GM21576 (cell line): ENCODE measurements around the gene LSAMP.
"Not testable (repeated sequence)": the region's sequence is repeated elsewhere in the genome, so short reads cannot be mapped to it uniquely, and the experiment has no call there.

Experiments used
- ATAC-seq: cut with Tn5 transposase; IDR thresholded peaks from one replicate; pipeline ENCODE4 v1.9.1; 2021; ENCODE audit warnings: mild to moderate bottlenecking, moderate library complexity; ENCODE audit not compliant: unreplicated experiment

LSAMP gene

DNA sequence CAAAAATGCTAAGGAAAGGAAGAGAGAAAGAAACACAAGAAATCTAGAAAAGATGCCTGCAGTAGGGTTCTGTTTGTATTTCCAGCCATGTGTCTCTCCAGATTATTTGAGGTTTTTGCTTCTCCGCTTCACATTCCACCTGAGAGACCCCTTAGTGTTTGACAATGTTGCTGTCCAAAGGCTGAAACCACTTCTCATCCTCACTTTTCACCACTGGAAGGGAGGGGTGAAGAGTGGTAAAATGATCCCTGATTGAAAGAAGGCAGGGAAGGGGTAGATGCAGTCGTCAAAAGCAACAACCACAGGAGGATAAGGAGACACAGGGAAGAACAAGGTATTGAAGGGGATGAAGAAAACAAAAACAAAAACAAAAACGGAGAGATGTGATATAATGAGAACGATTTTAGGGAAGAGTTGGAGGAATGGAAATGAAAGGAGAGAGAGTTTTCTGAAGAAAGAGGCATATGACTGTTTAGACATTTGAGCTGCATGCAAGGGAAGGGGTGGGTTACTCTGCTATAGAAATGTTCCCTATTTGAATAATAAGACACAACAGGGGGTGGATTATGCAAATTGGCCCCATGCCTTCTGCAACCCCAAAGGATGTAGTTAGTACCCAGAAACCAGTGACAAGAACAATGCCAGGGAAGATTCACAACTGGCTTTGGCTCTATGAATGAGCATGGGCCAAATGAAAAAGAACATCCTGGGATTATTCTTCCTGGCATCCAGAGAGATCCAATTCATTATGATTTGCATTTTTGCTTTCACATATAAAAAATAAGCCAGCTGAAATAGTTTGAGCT lies 586.1 kb downstream of the LSAMP start:
- ATAC-seq = no peak

- no peak for ATAC-seq
Observed at GRCh38 chr3:115857518-115858136, 587.7 kb downstream of the LSAMP start.

DNA sequence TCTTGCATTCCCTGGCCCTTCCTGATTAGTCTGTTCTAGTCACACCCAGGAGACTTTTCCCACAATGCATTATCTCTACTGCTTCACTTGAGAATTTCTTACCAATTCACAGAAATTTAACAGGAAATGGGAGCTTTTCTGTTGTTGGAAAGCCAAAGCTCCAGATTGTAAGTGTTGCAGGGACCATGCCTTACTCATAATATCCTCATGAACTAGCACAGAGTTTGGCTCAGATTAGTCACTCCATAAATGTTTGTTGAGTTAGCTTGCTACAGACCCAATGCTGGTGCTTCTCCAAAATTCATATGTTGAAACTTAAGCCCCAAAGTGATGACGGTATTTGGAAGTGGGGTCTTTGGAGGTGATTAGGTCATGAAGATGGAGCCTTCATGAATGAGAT lies 589.4 kb downstream of the LSAMP start:
- ATAC-seq = no peak

DNA sequence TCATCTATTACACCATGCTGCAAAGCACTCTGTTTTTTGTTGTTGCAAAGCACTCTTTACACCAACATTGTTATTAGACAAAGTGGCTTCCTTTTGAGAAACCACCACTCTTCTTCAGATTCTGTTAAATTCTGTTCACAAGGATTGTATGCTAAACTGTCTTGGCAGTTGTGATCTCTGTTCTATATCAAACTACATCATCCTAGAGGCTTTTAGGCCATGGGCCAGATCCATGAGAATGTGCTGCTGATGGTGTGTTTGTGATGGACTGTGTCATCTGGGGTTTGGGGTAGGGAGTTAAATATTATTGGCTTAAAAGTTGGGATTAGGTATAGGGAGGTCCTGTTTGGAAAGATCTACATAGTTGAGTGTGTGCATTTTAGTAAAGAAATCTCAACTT lies 592.2 kb downstream of the LSAMP start:
- ATAC-seq = no peak

- no peak for ATAC-seq
Observed at GRCh38 chr3:115852278-115852677, 593.0 kb downstream of the LSAMP start.

DNA sequence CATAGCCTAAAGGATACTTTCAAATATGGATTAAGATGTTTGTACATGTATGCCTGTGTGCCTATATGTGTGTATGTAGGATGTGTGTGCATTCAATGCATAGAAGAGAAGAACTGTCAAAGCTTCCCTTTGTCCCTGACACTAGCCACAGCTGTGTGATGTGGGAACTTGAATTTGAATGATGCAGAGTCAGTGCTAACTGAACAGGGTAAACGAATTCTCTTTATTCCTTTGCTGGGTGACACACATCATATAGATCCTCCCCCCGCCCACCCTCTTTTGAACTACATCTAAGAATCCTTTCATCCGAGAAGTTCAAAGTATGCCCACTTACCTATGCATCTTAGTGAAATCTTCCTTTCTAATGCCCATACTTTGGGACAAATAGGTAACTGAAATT lies 593.7 kb downstream of the LSAMP start:
- no peak for ATAC-seq

DNA sequence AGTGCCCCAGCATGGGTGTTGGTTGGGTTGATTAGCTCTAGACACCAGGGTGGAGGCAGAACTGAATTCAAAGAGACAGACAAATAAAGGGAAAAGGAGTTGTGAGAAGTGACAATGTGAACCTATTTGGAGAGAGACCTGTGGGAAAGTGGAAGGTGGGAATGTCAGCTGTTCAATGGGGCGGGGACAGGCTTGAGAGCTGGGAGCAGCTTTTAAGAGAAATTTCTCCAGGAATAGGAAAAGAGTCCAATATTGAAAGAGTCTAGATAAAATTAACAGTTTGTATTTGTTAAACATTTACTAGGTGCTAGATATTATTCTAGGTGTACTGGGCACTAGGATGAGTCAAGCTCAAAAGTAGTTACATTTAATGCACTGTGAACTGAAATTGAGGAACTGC lies 596.6 kb downstream of the LSAMP start:
- ATAC-seq = no peak

GRCh38 chr3:115845986-115846385 lies 599.3 kb downstream of the LSAMP start:
- ATAC-seq = no peak

GRCh38 chr3:115844729-115845128 lies 600.6 kb downstream of the LSAMP start:
- not testable (repeated sequence) for ATAC-seq

DNA sequence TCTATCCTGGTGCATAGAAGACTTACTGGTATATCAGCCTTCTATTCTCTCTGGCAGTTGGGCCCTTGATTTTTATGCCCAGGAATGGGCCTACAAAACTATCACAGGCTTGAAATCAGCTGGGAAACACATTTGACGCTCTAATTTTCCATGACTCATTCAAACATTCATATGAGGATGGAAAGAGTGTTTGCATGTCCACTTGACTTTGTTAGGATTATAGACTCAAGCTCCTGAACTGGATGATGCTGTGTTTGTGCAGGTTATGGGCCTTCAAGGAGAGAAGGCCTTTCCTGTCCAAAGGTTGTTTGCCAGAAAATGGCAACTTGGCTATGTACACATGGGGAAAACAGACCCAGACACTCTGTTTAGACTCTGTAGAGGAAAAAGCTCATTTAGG lies 602.1 kb downstream of the LSAMP start:
- ATAC-seq = no peak

- no peak for ATAC-seq
Observed at GRCh38 chr3:115839246-115839645, 606.0 kb downstream of the LSAMP start.

- no peak for ATAC-seq
Observed at GRCh38 chr3:115838786-115839185, 606.5 kb downstream of the LSAMP start.

GRCh38 chr3:115836944-115837343 lies 608.3 kb downstream of the LSAMP start:
- no peak for ATAC-seq

DNA sequence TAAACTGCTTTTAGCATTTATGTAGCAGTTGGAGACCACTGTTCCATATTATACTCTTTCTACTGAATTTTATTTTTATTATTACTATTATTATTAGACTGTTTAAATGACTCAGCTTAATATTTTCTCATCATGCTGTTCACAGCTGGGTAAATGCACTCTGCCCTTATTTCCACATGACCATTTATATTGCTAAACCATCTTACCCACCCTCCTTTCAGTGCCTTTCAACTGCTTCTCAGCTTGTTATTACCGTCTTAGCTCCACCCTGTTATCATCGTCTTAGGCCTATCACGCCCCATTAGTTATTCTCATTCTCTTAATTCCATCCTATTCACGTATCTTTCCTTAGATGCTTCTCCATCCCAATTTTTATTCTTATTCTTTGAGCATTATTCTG lies 609.3 kb downstream of the LSAMP start:
- ATAC-seq = no peak

- no peak for ATAC-seq
Observed at GRCh38 chr3:115834068-115834467, 611.2 kb downstream of the LSAMP start.

GRCh38 chr3:115833074-115833473 lies 612.2 kb downstream of the LSAMP start:
- ATAC-seq = no peak

DNA sequence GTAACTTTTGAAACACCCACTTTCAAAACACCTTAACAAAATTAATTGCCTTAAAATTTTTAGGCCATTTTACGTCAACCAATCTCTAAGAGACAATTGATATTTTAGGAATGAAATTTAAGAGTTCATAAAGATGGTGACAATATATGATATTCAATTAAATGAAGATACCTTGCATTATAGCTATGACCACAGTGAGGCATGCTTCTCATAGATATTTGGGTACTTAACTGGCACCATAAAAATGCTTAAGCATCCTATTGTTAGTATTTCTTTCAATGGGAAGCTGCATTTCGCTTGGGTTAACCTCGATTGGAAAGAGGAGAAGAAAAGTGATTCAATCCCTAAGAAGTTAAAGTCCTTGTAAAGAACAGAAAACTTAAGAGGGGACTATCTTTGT lies 613.0 kb downstream of the LSAMP start:
- ATAC-seq = no peak

- no peak for ATAC-seq
Observed at GRCh38 chr3:115831864-115832263, 613.4 kb downstream of the LSAMP start.

DNA sequence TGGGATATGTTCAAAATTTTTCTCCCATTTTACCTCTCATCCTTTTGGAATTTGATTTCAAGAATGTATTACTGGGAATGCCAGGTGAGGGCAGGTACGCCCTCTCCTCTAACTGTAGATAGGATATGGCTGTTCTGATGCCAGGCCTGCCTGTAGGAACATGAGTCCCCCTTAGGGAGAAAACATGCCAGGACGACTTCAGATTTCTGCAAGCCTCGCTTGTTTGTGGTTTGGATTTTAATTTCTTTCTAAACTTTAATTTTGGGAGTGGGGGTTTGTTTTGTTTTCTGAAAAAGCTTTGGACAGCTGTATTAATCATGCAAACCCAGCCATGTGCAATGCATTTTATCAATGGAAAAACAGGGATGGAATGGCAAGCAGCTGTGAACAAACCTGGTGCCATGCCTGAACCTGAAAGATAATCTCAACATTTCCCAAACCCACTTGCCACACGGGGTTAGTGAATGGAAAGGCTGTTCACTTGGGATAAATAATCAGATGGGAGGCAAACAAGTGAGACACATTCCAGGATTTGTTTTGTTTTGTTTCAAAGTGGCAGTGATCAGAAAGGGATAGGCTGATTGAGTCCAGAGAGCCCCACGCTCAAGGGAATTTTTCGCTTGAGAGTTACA lies 614.4 kb downstream of the LSAMP start:
- ATAC-seq = no peak

GRCh38 chr3:115828401-115828800 lies 616.9 kb downstream of the LSAMP start:
- no peak for ATAC-seq

DNA sequence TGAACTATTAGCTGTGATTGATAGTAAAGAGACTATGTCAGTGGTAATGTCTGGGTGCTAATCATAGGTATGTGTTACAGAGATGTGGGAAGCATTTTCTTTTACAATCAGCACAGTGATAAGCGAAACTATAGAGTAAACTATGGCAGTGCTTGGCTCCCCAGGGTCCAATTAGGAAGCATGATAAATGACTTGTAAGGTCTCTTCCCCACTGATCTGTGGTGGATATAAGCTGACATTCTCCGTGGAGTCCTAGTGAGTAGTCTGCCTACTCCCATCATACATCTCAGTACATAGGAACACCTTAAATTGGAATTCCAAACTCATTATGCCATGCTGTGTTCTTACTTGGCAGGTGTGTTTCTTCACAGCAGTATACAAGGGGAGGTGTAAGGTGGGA lies 617.8 kb downstream of the LSAMP start:
- ATAC-seq = no peak

- no peak for ATAC-seq
Observed at GRCh38 chr3:115825046-115825445, 620.2 kb downstream of the LSAMP start.
